PC-3 (cell line): ENCODE results near the gene MCTP2.

Source experiments
- EZH2 ChIP-seq: fragments of 300-600 bp; sonication (generic); IDR thresholded peaks from one replicate; pipeline ENCODE4 v1.6.1; 2017; ENCODE audit warnings: antibody characterized with exemption, mild to moderate bottlenecking, low read length; ENCODE audit not compliant: unreplicated experiment
- TF ChIP-seq, protein P1 (sequence below): fragments of 300-600 bp; sonication (generic); conservative IDR thresholded peaks from 2 replicates; pipeline ENCODE4 v1.5.1; 2017; ENCODE audit warnings: antibody characterized with exemption, low read depth, mild to moderate bottlenecking, low read length

DNA sequence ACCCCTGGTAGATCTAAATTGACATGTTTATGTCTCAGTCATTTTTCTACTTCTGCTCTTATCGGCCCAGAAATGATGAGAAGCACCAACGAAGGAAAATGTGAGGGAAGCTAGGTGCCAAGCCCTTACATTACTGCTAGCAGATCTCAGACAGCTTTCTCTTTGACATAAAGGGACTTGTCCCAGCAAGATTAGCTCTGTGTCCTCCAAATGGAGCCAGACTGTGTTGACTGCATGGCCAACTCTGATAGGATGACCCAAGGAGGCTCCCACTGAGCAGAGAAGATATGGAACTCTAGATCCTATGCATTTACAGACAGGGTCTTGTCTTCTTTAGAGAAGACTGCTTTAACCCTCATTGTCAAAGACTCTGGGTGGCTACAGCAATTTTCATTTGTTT is 2.8 kb upstream of the MCTP2 start:
- TF ChIP-seq, protein P1, sequence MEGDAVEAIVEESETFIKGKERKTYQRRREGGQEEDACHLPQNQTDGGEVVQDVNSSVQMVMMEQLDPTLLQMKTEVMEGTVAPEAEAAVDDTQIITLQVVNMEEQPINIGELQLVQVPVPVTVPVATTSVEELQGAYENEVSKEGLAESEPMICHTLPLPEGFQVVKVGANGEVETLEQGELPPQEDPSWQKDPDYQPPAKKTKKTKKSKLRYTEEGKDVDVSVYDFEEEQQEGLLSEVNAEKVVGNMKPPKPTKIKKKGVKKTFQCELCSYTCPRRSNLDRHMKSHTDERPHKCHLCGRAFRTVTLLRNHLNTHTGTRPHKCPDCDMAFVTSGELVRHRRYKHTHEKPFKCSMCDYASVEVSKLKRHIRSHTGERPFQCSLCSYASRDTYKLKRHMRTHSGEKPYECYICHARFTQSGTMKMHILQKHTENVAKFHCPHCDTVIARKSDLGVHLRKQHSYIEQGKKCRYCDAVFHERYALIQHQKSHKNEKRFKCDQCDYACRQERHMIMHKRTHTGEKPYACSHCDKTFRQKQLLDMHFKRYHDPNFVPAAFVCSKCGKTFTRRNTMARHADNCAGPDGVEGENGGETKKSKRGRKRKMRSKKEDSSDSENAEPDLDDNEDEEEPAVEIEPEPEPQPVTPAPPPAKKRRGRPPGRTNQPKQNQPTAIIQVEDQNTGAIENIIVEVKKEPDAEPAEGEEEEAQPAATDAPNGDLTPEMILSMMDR, result no peak
- no peak for TF ChIP-seq EZH2
